Mucosa of stomach (tissue), 1 donor: ENCODE data around the gene TMED4.
A peak's percentile ranks its signal among the peaks of the same experiment; 100 is the strongest.

Experiments used
- H3K27me3 ChIP-seq: one replicate; pipeline ENCODE4 v1.7.0; 2013; ENCODE audit warnings: mild to moderate bottlenecking, low read length; ENCODE audit not compliant: control insufficient read depth, insufficient read depth
- H3K36me3 ChIP-seq: one replicate; pipeline ENCODE4 v1.7.0; 2013; ENCODE audit warnings: low read length; ENCODE audit not compliant: control insufficient read depth, insufficient read depth
- H3K4me1 ChIP-seq: one replicate; pipeline ENCODE4 v1.7.0; 2013; ENCODE audit warnings: mild to moderate bottlenecking, low read length; ENCODE audit not compliant: control insufficient read depth, insufficient read depth
- H3K4me3 ChIP-seq: one replicate; pipeline ENCODE4 v1.7.0; 2013; ENCODE audit warnings: low read length
- H3K9ac ChIP-seq: one replicate; pipeline ENCODE4 v1.7.0; 2013; ENCODE audit warnings: mild to moderate bottlenecking, low read length, moderate library complexity
- H3K9me3 ChIP-seq: one replicate; pipeline ENCODE4 v1.7.0; 2013; ENCODE audit warnings: mild to moderate bottlenecking, low read length, moderate library complexity; ENCODE audit not compliant: control insufficient read depth
- donor health status: Pancreatic carcinoma.

TMED4 gene

DNA sequence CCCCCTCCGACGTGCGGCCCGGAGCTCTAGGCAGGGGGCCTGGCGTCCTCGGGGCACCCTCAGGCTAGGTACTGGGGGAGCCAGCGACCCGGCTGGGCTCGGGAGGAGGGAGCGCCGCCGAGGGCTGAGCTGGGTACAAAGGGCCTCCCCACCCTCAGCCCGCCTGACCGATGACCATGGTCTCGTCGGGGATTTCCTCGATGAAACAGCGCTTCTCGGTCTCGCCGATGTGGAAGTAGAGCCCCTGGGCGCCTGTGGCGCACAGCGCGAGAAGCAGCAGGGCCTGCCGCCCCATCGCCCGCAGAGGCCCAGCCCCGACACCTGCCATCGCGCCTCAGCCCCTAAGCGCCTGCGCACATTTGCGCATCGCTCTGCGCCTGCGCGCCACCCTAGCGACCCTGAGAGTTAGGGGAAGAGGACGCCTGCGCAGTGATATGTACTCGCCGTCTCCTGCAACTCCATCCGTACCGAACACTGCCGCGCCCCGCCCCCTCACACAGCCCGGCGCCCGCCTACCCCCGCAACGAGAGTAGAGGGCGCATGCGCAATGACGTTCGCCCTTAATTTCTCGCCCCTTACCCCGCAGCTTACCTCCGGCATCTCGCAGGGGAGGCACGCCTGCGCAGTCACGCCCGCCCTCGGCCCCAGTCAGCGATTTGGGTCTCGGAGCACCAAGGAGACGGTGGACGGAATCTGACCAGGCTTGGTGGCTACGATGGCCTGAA is at the start of gene TMED4:
TMED4 (minus strand) TSS at position 353 of the 725 bp plus-strand sequence; CDS start at position 328, 25 bp downstream.
- Histone ChIP-seq H3K4me3 (peak within 1 kb of the TSS; percentile 80), H3K36me3 (peaks cover 5% of the 10 kb centered on the region), H3K27me3 (no peaks in the 10 kb centered on the region), H3K9ac (peak within 1 kb of the TSS; percentile 92), H3K9me3 (no peaks in the 10 kb centered on the region), H3K4me1 (peaks cover 19% of the 10 kb centered on the region)

DNA sequence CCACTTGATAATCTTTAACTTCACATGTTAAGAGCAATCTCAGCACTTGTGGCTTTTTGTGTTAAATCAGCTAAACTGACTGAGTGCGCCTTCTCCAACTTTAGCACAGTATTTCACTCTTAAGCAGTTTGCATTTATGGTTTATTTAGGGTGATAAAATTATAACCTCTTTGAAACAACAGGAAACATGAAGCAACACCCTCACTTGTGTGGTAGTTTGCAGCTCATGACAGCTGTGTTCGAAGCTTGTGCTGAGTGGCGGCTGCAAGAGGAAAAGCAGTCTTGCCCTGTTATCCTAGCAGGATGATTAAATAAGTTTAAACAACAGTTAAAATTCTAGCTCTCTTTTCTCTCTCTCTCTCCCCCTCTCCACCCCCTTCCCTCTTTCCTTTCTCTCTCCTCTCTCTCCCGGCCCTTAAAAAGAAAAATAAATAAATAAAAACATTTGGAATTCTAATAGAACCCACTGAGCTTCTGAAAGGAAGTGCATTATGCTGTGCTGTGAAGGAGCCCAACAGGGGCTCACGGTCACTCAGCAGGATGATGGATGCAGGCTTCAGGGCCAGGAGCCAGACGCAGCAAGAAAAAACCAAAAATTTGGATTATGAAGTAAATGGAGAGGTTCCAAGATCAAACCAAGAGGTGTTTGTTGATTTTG is 49.6 kb upstream of the TMED4 start:
- Histone ChIP-seq H3K36me3 (peaks cover under 1% of the 10 kb centered on the region), H3K9me3 (no peaks in the 10 kb centered on the region), H3K27me3 (no peaks in the 10 kb centered on the region), H3K4me3 (no peak overlapping the region), H3K4me1 (peaks cover 72% of the 10 kb centered on the region), H3K9ac (no peak overlapping the region)

DNA sequence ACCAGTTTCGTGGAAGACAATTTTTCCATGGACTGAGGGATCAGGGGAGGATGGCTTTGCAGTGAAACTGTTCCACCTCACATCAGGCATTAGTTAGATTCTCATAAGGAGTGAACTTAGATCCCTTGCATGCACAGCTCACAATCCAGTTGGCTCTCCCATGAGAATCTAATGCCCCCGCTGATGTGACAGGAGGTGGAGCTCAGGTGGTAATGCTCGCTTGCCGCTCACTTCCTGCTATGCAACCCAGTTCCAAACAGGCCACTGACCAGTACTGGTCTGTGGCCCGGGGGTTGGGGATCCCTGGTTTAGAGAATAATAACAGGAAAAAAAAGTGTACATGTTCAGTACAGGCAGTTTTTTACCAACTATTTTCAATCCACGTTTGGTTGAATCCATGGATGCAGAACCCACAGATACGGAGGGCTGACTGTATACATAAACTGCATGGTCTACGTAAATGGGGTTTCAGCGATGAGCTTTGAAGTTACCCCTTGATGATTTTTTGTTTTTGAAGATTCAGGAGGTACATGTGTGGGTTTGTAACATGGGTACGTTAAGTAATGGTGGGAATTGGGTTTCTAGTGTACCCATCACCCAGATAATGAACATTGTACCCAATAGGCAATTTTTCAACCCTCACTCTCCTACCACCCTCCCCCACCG is 48.9 kb upstream of the TMED4 start:
- H3K4me1 ChIP-seq: peaks cover 72% of the 10 kb centered on the region
- H3K9ac ChIP-seq: no peak overlapping the region
- H3K9me3 ChIP-seq: no peaks in the 10 kb centered on the region
- peaks cover 7% of the 10 kb centered on the region for H3K36me3 ChIP-seq
- no peaks in the 10 kb centered on the region for H3K27me3 ChIP-seq
- no peak overlapping the region for H3K4me3 ChIP-seq

DNA sequence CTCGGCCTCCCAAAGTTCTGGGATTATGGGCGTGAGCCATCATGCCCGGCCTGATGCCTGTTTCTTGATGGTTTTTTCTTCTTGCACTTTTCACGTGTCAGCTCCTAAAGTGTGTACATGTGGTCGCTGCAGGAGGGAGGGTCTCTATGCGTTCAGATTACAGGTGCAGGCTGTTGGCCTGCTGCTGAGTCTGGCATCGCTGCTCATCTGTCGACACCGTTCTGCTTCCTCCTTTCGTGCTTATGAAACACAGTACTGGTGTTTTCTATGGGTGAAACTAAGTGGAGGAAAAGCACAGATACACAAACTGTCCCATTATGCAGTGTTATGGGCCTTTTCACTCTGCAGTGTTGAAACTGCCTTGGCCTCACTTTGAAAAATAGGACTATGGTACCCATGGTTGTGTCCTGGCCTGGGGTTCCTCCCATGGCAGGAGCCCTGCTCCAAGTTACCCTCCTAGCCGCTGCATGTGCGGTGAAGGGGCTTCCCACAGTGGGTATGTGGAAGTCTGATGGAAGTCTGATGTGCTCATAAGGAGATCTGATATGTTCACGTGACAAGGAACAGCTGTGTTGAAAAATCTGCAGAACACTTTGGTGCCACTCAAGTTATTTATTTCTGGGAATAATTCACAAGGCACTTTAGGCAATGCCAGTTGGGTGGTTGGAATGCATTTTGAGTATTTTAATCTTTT is 47.9 kb upstream of the TMED4 start:
- H3K4me3 ChIP-seq: no peak overlapping the region
- no peaks in the 10 kb centered on the region for H3K9me3 ChIP-seq
- H3K4me1 ChIP-seq: peaks cover 71% of the 10 kb centered on the region
- H3K9ac ChIP-seq: no peak overlapping the region
- H3K36me3 ChIP-seq: peaks cover 8% of the 10 kb centered on the region
- H3K27me3 ChIP-seq: no peaks in the 10 kb centered on the region

GRCh38 chr7:44626620-44627019 is 44.6 kb upstream of the TMED4 start:
- no peak overlapping the region for H3K4me3 ChIP-seq
- no peaks in the 10 kb centered on the region for H3K9me3 ChIP-seq
- H3K4me1 ChIP-seq: peaks cover 51% of the 10 kb centered on the region
- peaks cover 8% of the 10 kb centered on the region for H3K36me3 ChIP-seq
- no peak overlapping the region for H3K9ac ChIP-seq
- H3K27me3 ChIP-seq: no peaks in the 10 kb centered on the region

DNA sequence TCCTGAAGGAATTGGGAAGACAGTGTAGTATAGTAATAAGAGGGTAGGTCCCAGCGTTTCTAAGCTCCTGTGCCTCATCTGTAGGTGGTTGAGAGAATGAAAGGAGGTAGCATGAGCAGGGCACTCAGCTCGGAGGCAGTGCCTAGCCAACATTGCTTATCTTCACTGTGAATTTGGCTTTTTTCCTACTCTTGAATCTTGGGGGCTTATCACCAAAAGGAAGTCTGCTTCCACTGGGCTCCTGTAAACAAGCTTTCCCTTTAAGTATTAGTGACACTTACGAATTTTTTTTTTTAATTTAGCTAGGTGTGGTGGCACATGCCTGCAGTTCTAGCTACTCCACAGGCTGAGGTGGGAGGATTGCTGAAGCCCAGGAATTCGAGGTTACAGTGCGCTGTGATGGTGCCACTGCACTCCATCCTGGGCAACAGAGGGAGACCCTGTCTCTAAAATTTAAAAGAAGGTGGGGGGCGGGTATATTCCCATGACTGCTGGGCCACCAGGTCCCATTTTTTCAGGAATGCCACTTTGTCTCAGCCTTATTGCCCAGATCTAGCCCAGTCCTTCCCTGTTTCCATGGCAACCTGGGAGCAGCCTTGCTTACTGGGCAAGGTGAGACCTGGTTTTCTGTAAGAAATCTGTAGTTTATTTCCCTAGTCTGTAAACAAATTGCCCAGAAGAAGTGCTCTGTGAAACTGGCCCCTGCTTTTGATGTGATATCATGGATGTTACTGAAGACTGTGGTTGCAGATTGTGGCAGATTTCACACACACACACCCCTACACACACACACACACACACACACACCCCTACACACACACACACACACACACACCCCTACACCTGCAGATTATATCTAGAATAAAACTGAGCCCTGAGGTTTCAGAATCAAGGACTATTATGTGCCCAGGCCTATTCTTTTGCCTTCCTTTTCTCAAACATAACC is 43.8 kb upstream of the TMED4 start:
- H3K4me1 ChIP-seq: peaks cover 50% of the 10 kb centered on the region
- no peaks in the 10 kb centered on the region for H3K27me3 ChIP-seq
- peak overlapping the region; percentile 16 for H3K9ac ChIP-seq
- peaks cover 8% of the 10 kb centered on the region for H3K36me3 ChIP-seq
- H3K9me3 ChIP-seq: no peaks in the 10 kb centered on the region
- no peak overlapping the region for H3K4me3 ChIP-seq

DNA sequence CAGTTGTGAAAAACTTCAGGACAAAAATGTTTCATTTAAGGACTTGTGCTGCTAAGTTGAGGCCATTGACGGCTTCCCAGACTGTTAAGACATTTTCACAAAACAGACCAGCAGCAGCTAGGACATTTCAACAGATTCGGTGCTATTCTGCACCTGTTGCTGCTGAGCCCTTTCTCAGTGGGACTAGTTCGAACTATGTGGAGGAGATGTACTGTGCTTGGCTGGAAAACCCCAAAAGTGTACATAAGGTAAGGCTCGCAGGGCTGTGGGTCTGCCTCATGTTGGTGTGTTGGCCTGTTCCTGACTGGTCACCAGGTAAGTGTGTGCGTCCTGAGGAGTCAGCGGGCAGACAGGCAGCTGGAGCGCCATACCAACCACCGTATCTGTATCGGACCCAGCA is 42.3 kb upstream of the TMED4 start:
- Histone ChIP-seq H3K9ac (no peak overlapping the region), H3K36me3 (peaks cover 8% of the 10 kb centered on the region), H3K4me3 (no peak overlapping the region), H3K9me3 (no peaks in the 10 kb centered on the region), H3K4me1 (peaks cover 44% of the 10 kb centered on the region), H3K27me3 (no peaks in the 10 kb centered on the region)

GRCh38 chr7:44622342-44623151 is 40.5 kb upstream of the TMED4 start:
- Histone ChIP-seq H3K27me3 (no peaks in the 10 kb centered on the region), H3K4me1 (peaks cover 35% of the 10 kb centered on the region), H3K9ac (no peak overlapping the region), H3K9me3 (no peaks in the 10 kb centered on the region), H3K4me3 (no peak overlapping the region), H3K36me3 (peaks cover 8% of the 10 kb centered on the region)

DNA sequence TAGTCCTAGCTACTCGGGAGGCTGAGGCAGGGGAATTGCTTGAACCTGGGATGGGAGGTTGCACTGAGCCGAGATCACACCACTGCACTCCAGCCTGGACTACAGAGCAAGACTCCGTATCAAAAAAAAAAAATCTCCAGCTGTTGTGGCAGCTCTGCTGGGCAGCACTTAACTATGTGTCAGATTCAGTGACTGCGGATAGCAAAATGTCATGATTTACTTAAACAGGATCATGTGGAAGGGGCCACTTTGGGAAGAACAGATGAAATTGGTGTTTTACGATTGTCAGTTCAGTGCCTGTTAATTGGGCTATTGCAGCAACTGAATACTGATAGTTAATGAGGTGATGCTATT is 39.7 kb upstream of the TMED4 start:
- H3K4me1 ChIP-seq: peaks cover 34% of the 10 kb centered on the region
- peaks cover 8% of the 10 kb centered on the region for H3K36me3 ChIP-seq
- no peak overlapping the region for H3K9ac ChIP-seq
- no peaks in the 10 kb centered on the region for H3K27me3 ChIP-seq
- no peak overlapping the region for H3K4me3 ChIP-seq
- no peaks in the 10 kb centered on the region for H3K9me3 ChIP-seq

DNA sequence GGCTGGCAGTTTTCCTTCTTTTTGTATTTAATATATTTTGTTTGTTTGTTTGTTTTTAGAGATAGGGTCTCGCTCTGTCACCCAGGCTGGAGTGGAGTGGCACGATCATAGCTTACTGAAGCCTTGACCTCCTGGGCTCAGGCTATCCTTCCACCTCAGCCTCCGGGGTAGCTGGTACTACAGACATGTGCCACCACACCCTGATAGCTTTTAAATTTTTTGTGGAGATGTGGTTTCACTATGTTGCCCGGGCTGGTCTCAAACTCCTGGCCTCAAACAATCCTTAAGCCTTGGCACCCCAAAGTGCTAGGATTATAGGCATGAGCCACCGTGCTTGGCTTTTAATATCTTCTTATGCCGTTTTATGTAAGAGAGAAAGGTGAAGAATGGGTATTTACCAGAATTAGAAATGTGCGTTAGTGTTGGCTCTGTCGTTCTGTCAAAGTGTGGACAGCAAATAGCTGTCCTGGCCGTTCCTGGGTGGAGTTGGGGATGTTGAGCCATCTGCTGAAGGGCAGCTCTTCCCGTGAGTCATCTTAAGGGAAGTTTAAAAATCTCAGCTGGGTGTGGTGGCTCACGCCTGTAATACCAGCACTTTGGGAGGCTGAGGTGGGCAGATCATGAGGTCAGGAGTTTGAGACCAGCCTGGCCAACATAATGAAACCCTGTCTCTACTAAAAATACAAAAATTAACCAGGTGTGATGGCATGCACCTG is 39.2 kb upstream of the TMED4 start:
- Histone ChIP-seq H3K9me3 (no peaks in the 10 kb centered on the region), H3K27me3 (no peaks in the 10 kb centered on the region), H3K4me3 (no peak overlapping the region), H3K36me3 (peaks cover 4% of the 10 kb centered on the region), H3K9ac (no peak overlapping the region), H3K4me1 (peaks cover 30% of the 10 kb centered on the region)
